OCI-LY3 (cell line): ENCODE results near the gene CELF2.

Source experiments
- H2AFZ ChIP-seq: fragments of 200-600, 300-600 bp; shearing (Covaris generic); 2 replicates; pipeline ENCODE4 v1.6.0; 2014; ENCODE audit warnings: antibody characterized with exemption, low read depth, low read length
- H3K27ac ChIP-seq: fragments of 200-600, 300-600 bp; sonication (generic); 2 replicates; pipeline ENCODE4 v1.5.1; 2014; ENCODE audit warnings: mild to moderate bottlenecking, low read length, moderate library complexity, mixed read lengths
- H3K27me3 ChIP-seq: fragments of 200-600, 300-600 bp; sonication (generic); 2 replicates; pipeline ENCODE4 v1.6.1; 2014; ENCODE audit warnings: low read depth, low read length, mixed read lengths
- H3K36me3 ChIP-seq: fragments of 200-600, 300-600 bp; sonication (generic); replicated peaks from 2 replicates; pipeline ENCODE3; 2014; ENCODE audit warnings: low read depth, low read length, mixed read lengths
- H3K4me1 ChIP-seq: fragments of 300-600, 200-600 bp; sonication (generic); 2 replicates; pipeline ENCODE4 v1.6.1; 2014; ENCODE audit warnings: low read length, mixed read lengths
- H3K4me2 ChIP-seq: fragments of 200-600, 300-600 bp; sonication (generic); 2 replicates; pipeline ENCODE4 v1.6.1; 2014; ENCODE audit warnings: low read length, mixed read lengths
- H3K4me3 ChIP-seq: fragments of 300-600, 200-600 bp; sonication (generic); 2 replicates; pipeline ENCODE4 v1.5.1; 2014; ENCODE audit warnings: antibody characterized with exemption, mild to moderate bottlenecking, low read length, moderate library complexity
- H3K79me2 ChIP-seq: fragments of 300-600, 200-600 bp; shearing (Covaris generic); 2 replicates; pipeline ENCODE4 v1.6.1; 2014; ENCODE audit warnings: mild to moderate bottlenecking, low read length, mixed read lengths
- H3K9ac ChIP-seq: fragments of 300-600, 200-600 bp; shearing (Covaris generic); 2 replicates; pipeline ENCODE4 v1.6.0; 2014; ENCODE audit warnings: mild to moderate bottlenecking, low read length, moderate library complexity
- H3K9me3 ChIP-seq: fragments of 200-600, 300-600 bp; shearing (Covaris generic); 2 replicates; pipeline ENCODE4 v1.6.1; 2014; ENCODE audit warnings: low read length, mixed read lengths; ENCODE audit not compliant: insufficient read depth
- H4K20me1 ChIP-seq: fragments of 200-600, 300-600 bp; sonication (generic); 2 replicates; pipeline ENCODE4 v1.6.1; 2016; ENCODE audit warnings: low read length, mixed read lengths; ENCODE audit not compliant: insufficient read depth
- CTCF ChIP-seq: fragments of 200-600, 300-600 bp; sonication (generic); IDR thresholded peaks from 2 replicates; pipeline ENCODE4 v1.5.1; 2014; ENCODE audit warnings: antibody characterized with exemption, low read length, low read depth
- EZH2phosphoT487 ChIP-seq: fragments of 200-600 bp; shearing (Covaris generic); IDR thresholded peaks from 2 replicates; pipeline ENCODE4 v1.6.1; 2018; ENCODE audit warnings: antibody characterized with exemption, mixed run types, low read depth

CELF2 gene

GRCh38 chr10:10986606-10987005, 31.1 kb upstream of the CELF2 start:
- no peaks in the 10 kb centered on the region for H3K79me2 ChIP-seq
- H3K27ac ChIP-seq: no peak overlapping the region
- H2AFZ ChIP-seq: no peak overlapping the region
- no peaks in the 10 kb centered on the region for H3K36me3 ChIP-seq
- H3K9me3 ChIP-seq: no peaks in the 10 kb centered on the region
- no peak overlapping the region for H3K9ac ChIP-seq
- TF ChIP-seq EZH2phosphoT487 (no peak), CTCF (no peak)
- H4K20me1 ChIP-seq: no peaks in the 10 kb centered on the region
- no peaks in the 10 kb centered on the region; the same call in 1 of the 2 replicates for H3K27me3 ChIP-seq
- no peak overlapping the region for H3K4me2 ChIP-seq
- no peak overlapping the region for H3K4me3 ChIP-seq
- H3K4me1 ChIP-seq: no peaks in the 10 kb centered on the region

GRCh38 chr10:10987111-10987510, 30.6 kb upstream of the CELF2 start:
- Histone ChIP-seq H3K4me3 (no peak overlapping the region), H3K9ac (no peak overlapping the region), H4K20me1 (no peaks in the 10 kb centered on the region), H3K9me3 (no peaks in the 10 kb centered on the region), H3K79me2 (no peaks in the 10 kb centered on the region), H3K27ac (no peak overlapping the region), H3K4me1 (no peaks in the 10 kb centered on the region), H3K27me3 (no peaks in the 10 kb centered on the region; the same call in 1 of the 2 replicates), H3K36me3 (no peaks in the 10 kb centered on the region), H2AFZ (no peak overlapping the region), H3K4me2 (no peak overlapping the region)
- TF ChIP-seq EZH2phosphoT487 (no peak), CTCF (no peak)

GRCh38 chr10:10989669-10990068, 28.0 kb upstream of the CELF2 start:
- Histone ChIP-seq H3K9ac (no peak overlapping the region), H3K4me3 (no peak overlapping the region), H2AFZ (no peak overlapping the region), H3K36me3 (no peaks in the 10 kb centered on the region), H3K79me2 (no peaks in the 10 kb centered on the region), H3K4me2 (no peak overlapping the region), H3K27me3 (no peaks in the 10 kb centered on the region; the same call in 1 of the 2 replicates), H4K20me1 (no peaks in the 10 kb centered on the region), H3K27ac (no peak overlapping the region), H3K9me3 (no peaks in the 10 kb centered on the region), H3K4me1 (no peaks in the 10 kb centered on the region)
- TF ChIP-seq CTCF (no peak), EZH2phosphoT487 (no peak)

GRCh38 chr10:10991144-10991543, 26.5 kb upstream of the CELF2 start:
- Histone ChIP-seq H3K4me3 (no peak overlapping the region), H3K4me1 (no peaks in the 10 kb centered on the region), H3K27ac (no peak overlapping the region), H4K20me1 (no peaks in the 10 kb centered on the region), H3K9ac (no peak overlapping the region), H3K36me3 (no peaks in the 10 kb centered on the region), H2AFZ (no peak overlapping the region), H3K79me2 (no peaks in the 10 kb centered on the region), H3K27me3 (no peaks in the 10 kb centered on the region; the same call in 1 of the 2 replicates), H3K4me2 (no peak overlapping the region), H3K9me3 (no peaks in the 10 kb centered on the region)
- TF ChIP-seq EZH2phosphoT487 (no peak), CTCF (no peak)
